ENCODE data around the gene RBFOX1.

DNA sequence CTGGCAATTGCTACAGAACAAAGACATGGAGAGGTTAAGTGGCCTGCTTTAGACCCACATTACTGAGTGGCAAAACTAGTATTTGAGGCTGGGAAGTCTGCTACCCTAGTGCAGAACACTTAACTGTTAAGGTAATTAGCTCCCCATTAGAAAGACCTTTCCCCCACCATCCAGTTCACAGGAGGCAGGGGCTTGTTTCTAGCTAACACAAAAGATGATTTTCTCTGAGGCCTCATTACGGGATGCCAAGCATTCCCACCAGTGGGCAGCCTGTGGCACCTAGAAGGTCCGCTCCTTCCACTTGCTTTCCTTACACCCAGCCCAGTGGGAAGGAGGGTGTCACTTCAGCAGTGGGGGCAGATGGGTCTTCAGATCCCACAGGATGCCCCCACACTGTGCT lies 99.1 kb downstream of the RBFOX1 start:
- TF ChIP-seq POLR2AphosphoS5 (IDR thresholded peaks at IDR 0.05) (no peak), POLR2A (IDR thresholded peaks at IDR 0.05; ENCODE audit: low read depth) (no peak), EP300 (IDR thresholded peaks at IDR 0.05) (no peak)
- TF ChIP-seq, protein P1, sequence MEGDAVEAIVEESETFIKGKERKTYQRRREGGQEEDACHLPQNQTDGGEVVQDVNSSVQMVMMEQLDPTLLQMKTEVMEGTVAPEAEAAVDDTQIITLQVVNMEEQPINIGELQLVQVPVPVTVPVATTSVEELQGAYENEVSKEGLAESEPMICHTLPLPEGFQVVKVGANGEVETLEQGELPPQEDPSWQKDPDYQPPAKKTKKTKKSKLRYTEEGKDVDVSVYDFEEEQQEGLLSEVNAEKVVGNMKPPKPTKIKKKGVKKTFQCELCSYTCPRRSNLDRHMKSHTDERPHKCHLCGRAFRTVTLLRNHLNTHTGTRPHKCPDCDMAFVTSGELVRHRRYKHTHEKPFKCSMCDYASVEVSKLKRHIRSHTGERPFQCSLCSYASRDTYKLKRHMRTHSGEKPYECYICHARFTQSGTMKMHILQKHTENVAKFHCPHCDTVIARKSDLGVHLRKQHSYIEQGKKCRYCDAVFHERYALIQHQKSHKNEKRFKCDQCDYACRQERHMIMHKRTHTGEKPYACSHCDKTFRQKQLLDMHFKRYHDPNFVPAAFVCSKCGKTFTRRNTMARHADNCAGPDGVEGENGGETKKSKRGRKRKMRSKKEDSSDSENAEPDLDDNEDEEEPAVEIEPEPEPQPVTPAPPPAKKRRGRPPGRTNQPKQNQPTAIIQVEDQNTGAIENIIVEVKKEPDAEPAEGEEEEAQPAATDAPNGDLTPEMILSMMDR (IDR thresholded peaks at IDR 0.05), result no peak
